NCI-H2227 (cell line): ENCODE measurements around the gene TEX29.

Experiments used
- DNase-seq: peaks from one replicate; lab custom pipeline; 2025; ENCODE audit not compliant: unreplicated experiment; lab: John Stamatoyannopoulos, UW

TEX29 gene

DNA sequence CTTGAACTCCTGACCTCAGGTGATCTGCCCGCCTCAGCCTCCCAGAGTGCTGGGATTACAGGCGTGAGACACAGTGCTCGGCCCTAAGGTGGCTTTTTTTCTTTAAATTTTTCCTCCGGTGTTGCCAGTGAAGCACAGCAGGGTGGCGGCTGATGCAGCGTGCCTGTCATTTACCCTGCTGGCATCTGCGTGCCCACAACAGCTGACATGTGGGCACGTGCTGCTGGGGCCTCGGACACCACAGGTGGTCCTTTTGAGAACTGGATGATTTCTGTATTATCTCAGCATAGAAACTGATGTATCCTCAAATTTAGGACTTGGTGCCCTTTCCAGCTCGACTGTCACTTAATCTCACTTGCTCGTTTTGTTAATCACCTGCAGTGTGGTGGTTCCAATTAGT, 31.2 kb upstream of the TEX29 start:
- DNase-seq, result no peak

DNA sequence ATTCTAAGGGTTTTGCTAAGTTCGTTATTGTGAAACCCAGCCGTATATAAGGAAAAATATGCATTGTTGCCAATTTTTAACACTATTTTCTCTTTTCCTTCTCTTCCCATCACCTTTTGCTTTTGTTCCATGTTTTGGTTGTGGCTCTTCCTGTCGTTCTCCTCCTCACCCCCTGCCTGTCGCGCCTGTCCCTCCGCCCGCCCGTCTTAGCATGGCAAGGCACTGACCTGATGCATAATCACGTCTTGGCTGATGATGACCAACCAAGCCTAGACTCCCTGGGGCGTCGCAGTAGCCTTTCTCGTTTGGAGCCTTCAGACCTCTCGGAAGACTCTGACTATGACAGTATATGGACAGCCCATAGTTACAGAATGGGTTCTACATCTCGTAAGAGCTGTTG, 28.5 kb upstream of the TEX29 start:
- DNase-seq, result no peak

DNA sequence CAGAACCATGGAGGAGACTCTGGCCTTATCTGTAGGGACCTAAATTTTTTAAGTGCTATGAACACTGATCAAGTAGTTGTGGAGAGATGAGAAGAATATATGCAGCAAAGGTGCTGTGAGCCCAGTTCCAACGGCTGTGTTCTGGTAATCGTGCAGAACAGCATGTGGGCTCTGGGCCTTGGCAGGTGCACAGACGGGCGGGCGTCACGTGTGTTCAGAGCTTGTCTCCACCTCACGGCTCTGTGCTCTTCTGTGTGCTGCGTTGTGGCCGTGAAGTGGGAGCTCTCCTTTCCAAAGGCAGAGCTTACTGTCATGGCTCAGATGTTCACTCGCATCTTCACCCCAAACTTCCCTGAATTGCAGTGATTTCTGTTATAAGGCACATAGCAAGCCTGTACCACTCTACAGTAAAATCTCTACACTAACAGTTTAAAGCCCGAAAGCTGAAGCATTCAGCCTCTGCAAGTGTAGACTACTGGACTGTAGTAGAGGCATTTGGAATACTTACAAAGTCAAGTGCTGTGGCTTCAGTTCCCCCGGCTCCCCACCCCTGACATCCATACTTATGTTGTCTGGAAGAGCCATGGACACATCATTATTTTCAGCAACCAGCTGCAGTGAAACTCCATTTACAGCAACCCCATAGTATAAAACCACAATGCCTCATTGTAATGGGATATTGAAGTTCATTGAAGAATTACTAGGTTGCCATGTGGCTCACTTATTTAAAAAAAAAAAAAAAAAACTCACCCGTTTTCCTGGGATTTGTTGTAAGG, 27.5 kb upstream of the TEX29 start:
- DNase-seq, result no peak

DNA sequence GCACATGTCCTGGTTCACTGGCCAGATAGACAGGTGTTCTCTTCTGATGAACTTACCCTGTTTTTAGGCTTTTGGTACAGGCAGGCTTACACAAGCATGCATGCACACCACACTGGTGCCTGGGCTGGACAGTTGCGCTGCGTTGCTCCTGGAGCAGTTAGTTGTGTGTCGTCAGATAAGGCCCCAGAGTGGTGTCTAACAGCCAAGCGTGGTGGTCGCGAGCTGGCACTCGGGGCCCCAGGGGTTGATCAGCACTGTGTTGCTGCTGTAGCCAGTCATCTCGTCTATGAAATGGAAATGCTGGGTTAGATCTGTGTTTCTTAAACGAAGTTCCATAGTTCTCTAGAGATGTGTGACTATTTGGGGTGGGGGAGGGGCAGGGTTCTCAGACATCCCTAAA, 24.6 kb upstream of the TEX29 start:
- DNase-seq, result no peak

DNA sequence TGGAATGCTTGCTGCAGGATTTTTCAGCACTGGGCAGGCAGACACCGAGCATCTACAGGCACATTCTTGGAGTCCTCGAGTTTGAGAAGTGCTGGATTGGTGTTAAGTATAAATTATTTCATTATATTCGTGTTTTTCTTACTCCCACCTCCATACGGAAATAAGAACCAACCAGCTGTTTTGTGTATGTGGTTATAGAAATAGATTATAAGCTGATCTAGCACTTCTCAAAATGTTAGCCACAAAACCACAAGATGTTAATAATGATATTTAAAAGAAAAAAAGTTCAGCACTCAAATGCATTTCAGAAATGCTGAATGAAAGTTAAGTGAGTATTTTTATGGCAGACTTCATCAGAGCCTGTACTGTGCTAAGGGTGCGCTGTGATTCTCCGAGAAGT, 24.0 kb upstream of the TEX29 start:
- no peak for DNase-seq

DNA sequence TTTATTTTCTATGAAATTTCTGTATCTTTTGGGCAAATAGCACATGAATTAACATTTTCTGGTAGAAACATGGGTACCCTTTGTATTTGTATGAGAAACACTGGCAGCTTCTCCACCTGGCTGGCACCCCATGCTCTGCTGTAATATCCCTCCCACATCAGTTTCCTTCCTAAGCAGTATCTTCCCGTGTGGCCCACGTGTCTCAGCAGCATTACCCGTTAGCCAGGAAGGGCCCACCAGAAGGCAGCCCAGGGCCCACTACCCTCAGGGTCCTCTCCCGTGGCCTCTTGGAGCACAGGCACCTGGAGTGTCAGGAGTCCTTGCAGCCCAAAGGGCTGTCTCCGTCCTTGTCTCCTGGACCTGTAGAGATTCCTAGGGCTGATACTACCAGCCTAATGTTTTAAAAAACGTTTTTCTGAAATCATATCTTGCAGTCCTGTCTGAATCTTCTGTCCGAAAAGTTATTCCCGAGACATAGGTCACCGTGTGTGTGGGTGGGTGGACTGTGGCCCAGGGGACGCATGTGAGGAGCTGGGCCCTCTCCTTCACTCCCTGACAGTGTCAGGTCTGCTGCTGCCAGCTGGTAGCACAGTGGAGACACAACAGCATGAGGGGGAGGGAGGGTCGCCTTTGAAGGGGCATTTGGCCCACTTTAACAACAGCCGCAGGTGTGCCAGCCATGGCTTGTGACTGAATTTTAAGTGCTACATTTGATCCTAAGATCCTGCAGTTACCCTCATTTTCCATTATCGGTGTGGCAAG, 22.0 kb upstream of the TEX29 start:
- no peak for DNase-seq

DNA sequence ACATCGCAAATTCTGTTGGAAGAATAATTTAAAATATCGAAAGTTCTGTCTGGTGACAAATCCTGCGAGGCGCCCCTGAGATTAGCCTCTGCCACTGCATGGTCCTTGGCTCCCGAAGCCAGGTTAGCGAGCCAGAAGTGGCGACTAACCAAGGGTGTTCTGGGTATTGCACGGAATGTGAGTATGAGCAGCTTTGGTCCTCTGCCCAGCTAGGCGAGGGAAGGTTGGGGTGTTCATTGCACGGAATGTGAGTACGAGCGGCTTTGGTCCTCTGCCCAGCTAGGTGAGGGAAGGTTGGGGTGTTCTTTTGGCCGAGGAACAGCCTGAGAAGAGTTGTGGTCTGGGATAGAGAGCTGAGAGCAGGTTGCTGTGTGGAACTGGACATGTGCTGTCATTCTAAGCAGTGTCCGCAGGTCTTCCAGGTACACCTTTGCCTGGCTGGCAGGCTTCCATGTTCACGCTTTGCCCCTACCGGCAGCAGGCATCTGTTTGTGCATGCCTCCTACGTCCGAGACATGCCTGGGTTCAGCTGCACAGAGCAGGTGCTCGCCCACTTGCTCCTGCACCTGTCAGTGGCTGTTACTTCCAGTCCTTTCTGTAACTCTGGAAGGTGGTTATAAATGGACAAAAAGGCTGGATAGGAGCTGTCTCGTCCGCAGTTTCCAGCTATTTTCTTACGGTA, 18.3 kb upstream of the TEX29 start:
- DNase-seq, result no peak

DNA sequence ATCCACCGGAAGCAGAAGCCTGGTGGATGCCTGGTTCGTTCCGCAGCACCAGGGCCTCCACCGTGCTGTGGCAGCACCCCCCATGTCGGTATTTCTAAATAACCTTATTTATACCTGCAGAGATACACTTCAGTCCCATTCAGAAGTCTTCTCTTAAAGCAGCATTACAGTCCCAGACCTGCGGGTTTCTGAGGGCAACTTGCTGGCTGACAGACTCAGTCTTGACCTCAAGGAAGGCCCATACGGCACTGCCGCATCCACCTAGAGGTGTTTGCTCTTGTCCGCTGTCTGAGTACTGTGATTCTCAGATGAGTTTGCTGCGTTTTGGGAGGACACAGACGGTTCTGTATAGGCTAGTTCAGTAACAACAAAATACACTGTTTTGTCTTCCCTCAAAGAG, 16.9 kb upstream of the TEX29 start:
- no peak for DNase-seq

DNA sequence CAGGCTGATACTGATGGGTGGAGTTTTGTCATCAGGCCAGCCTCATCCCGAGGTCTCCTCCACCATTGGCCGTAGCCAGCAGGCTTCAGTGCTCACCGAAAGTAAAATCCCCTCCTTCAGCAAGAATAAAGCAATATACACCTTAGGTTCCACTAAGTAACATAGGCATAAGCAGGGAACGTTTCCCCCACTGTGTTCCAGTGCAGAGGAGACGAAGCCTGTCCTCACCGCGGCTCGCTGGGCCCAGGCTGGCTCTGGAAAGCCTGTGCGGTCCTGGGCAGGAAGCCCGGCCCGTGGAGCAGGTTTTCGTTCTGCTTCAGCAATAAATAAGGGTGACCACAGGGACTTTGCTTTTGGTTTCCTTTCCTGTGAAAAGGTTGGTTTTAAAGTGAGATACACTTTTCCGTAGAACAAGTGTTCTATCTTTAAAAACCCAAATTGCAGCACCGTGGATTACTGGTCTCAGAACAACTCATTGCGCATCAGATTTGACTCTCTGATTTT, 16.3 kb upstream of the TEX29 start:
- DNase-seq, result no peak

DNA sequence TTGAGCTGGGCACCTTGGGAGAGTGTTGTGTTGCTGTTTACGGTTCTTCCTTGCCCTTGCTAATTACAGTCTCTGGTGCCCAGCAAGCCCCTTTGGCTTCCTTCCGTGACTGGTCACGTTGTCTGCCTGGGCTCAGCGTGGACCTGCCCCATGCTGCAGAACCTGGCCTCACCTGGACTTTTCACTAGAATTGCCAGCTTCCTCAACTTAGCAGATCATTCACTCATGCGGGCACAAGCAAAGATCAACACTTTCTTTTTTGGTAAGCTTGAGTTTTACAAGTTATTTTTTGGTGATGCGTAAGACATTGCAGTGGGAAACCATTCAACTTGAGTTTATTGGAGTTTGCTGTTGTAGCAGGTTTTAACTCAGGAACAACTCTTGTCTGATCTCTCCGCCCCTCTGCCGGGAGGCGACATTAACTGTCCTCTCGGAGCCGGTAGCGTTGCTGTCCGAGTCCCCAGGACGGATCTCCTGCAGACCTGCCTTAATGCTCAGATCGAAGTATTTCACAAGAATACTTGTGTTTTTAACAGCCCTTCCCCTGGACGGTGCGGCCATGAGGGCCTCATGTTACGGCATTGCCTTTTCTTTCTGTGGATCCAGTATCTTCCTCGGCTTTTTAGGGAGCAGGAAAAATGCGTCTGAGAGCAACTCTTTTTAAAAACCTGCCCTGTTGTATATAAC, 15.7 kb upstream of the TEX29 start:
- DNase-seq, result no peak

DNA sequence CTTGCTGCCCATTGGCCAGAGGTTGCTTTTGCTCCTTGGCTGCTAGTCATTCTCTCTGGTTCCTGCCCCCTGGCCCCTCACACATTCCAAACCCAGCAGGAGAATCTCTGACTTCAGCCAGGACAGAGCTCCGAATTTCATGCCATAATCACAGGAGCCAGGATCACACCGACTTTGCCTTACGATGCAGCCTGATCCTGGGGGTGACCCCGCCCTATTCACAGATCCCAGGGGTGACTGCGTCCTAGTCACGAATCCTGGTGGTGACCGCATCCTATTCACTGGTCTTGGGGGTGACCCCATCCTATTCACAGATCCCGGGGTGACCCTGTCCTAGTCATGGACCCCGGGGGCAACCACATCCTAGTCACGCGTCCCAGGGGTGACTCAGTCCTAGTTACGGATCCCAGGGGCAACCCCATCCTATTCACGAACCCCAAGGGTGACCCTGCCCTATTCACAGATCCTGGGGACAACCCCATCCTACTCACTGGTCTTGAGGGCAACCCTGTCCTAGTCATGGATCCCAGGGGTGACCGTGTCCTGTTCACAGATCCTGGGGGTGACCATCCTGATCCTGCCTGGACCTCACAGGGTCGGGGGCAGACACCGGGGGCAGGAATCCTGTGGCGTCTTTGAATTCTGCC, 7.4 kb upstream of the TEX29 start:
- no peak for DNase-seq

DNA sequence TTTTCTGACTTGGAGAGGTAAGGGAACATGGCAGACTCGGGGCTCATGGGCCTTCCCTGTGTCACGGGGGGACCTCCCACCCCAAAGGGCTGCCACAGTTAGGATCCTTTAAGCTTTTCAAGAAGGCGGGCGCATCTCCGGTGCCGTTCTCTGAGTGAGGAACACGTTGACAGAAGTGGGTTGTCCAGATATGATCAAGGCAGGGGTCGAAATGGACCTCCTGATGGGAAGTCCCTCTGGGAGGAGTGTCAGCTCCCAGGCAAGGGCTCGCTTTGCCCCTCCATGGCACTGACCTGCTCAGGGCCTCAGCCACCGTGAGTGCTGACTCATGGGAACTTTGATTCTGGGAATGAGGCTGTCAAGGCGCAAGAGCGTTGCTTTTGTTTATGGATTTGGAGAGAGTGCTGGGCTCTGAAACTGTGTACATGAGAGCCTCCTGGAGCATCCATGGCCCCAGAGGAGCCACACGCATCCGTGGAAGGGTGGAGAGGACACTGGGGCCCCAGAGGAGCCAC, 6.5 kb upstream of the TEX29 start:
- DNase-seq, result no peak

DNA sequence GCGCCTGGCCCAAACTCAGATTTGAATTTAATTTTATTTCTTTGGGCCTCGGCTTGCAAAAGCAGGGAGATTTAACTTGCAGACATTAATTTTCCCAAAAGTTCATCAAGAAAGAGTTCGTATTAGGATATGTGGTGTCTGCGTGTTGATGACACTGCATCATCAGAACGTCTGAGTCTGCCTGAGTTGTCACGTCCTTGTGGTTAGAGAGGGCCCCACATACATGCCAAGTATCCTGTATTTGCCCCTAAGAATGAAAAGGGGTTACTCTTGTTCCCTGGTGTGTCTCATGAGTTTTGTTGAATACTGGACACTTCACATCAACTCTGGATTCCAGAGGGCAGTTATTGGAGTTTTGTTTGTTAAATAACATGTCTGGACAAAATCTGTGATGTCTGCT, 5.6 kb upstream of the TEX29 start:
- DNase-seq, result no peak

DNA sequence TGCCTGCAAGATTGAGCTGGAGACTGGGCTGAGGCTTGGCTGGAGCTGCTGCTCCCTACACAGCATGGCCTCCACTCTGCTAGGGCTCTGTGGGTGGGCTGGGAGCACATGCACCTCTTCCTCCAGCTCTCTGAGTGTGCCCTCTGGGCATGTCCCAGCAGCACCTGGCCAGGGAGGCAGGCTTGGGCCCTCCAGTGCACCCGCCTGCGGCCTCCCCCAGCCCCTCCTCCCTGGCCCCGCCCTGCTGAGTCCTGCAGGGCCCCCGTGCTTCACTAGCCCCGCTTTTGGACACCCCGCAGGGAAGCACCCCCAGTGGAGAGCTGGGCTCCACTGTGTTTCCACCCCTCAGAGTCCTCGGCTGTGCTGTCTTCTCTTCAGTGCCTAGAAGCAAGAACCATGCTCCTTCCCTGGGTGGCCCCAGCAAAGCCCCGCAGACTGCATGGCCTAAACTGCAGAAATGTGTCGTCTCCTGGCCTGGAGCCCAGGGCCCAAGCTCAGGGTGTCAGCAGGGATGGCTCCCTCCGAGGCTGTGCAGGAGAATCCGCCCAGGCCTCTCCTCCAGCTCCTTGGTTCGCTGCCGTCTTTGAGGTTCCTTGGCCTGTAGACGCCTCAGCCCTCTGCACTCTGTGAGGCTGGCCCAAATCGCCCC, 5.0 kb upstream of the TEX29 start:
- no peak for DNase-seq

DNA sequence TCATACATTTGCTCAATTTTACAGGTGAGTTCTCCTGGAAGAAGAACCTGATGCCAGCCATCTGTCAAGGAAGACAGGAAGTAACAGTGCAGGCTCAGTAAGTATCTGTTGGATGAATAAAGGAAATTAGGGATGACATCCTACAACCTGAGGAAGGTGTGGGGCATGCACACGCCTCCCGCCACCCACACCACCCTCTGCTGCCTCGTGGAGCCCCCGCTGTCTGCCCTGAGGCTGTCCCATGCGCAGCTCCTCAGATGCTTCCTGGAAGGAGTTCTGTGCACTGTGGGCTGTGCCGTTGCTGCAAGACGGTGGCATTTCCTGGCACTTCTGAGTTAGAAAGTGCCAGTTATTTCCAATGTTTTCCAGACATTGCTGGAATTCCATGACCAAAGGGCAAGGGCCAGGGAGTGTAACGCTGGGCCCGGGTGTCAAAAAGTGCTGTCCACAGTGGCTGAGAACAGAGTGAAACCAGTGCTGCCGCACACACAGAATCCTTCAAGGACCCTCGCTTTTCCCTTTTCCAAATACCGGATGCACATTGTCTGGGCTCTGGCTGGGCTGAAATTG, 4.2 kb upstream of the TEX29 start:
- DNase-seq, result no peak

DNA sequence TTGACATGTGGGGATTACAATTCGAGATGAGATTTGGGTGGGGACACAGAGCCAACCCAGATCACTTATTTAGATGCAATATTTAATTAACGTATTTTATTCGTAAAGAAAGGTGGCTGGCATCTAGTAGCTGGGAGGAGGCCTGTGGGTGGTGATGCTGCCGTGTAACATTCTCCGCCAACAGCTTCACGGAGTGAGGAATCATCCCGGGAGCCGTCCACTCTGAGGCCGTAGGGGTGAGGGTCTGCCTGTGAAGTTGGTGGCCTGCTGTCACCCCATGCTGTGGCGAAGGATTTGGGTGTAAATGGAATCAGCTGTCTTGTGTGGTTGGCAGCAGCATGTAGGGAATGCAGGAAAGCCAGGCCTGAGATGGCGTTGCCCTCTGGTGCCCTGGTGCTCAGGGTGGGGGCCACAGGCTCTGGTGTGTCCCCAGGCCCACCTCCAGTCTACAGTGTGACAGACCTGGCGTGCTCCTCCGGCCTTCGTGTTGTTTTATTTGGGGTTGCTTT, 3.3 kb upstream of the TEX29 start:
- DNase-seq, result no peak

DNA sequence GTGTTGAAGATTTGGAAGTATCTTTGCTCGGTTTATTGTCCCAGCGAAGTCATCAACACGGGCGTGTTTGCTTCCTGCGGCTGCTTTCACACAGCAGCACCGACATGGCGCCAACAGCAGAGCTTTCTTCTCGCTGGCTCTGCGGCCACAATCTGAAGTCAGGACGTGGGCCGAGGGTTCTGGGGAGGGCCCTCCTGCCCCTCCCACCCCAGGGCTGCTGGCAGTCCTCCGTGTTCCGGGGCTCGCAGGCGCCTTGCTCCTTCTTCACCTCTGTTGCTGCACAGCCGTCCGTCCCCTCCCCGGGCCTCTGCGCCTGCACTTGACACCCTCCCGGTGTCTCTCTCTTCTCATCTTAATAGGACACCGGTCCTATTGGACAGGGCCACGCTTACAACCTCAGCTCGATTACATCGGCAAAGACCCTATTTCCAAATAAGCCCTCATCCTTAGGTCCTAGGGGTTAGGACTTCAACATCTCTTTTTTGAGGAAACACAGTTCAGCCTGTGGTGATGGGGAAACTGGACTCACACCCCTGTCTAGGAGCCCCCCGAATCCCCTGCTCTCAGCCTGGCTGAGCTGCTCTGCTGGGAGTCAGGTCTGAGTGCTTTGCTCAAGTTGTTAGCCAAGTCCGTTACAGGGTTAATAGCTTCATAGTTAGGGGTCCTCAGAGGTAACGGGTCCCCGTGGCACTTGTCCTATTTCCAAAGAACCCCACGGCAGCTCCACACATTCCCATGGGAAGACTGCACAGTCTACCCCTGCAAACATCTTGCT, 2.7 kb upstream of the TEX29 start:
- DNase-seq, result no peak

DNA sequence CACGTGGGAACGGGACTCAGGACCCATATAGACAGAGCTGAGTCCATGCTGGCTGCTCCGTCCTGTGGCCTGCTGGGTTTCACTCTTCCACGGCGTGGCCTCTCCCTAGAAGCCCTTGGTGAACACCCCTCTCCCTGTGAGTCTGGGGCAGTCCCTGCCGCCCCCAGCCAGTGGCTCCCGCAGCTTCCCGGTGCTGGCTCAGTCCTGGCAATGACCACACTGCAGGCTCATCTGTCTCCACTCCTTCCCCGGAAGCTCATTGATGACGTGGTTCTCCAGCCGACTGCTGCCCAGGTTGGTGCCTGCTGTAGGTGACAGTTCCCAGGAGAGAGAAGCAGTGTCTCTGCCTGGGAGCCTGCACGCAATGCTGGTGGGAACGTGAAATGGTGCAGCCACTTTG, 2.1 kb upstream of the TEX29 start:
- no peak for DNase-seq

DNA sequence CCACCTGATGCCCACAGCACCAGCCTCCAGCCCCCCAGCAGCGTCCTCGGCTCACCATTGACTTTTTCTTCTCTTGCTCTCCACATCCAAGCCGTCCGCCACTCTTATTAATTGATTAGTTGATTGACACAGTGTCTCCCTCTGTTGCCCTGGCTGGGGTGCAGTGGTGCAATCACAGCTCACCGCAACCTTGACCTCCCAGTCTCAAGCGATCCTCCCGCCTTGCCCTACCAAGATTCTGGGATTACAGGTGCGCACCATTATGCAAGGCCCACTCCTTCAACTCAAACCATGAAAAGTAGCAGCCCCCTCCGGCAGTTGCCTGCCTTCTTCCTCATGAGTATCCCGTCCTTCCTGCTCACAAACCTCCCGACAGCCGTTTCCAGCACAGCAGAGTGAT, 921 bp upstream of the TEX29 start:
- no peak for DNase-seq
